Measurements from ENCODE around the gene ERP44.

GRCh38 chr9:99936947-99937587, 161.7 kb downstream of the ERP44 start:
- no peak for TF ChIP-seq CTCF (IDR thresholded peaks at IDR 0.05; ENCODE audit: borderline replicate concordance, extremely low read depth, low read length, poor library complexity, severe bottlenecking)
- no peak for TF ChIP-seq EZH2 (IDR thresholded peaks at IDR 0.05; ENCODE audit: borderline replicate concordance, low read depth, low read length, severe bottlenecking)
